Testis (tissue), 2 donors: ENCODE measurements around the gene CYB5R4.

Source experiments
- POLR2A ChIP-seq: fragments of 450-650 bp; IDR thresholded peaks from one replicate; pipeline ENCODE4 v1.6.1; 2017; ENCODE audit warnings: antibody characterized with exemption, mild to moderate bottlenecking, moderate library complexity
- TF ChIP-seq, protein P1 (sequence below), 3 experiments: fragments of 450-650 bp in 2 of 3; fragments of 200-600 bp in 1 of 3; sonication (generic) in 1 of 3; IDR thresholded peaks; one replicate each; pipeline ENCODE4 v1.5.1; 2016 to 2019; ENCODE audit warnings: antibody characterized with exemption in 3 of 3, mild to moderate bottlenecking in 2 of 3, moderate library complexity in 1 of 3

DNA sequence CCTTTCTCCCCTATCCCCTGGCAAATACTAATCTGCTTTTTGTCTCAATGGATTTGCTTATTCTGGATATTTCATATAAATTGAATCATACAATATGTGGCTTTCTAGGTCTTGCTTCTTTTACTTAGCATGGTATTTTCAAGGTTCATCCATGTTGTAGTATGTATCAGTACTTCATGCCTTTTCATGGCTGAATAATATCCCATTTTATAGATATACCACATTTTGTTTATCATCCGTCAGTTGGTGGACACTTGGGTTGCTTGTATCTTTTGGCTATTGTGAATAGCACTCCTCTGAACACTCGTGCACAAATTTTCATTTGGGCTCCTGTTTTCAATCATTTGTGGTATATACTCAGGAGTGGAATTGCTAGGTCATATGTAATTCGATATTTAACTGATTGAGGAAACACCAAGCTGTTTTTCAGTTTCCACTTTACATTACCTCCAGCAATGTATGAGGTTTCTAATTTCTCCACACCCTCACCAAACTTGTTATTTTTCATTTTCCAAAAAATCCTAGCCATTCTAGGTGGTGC lies 36.8 kb upstream of the CYB5R4 start:
- TF ChIP-seq, protein P1, sequence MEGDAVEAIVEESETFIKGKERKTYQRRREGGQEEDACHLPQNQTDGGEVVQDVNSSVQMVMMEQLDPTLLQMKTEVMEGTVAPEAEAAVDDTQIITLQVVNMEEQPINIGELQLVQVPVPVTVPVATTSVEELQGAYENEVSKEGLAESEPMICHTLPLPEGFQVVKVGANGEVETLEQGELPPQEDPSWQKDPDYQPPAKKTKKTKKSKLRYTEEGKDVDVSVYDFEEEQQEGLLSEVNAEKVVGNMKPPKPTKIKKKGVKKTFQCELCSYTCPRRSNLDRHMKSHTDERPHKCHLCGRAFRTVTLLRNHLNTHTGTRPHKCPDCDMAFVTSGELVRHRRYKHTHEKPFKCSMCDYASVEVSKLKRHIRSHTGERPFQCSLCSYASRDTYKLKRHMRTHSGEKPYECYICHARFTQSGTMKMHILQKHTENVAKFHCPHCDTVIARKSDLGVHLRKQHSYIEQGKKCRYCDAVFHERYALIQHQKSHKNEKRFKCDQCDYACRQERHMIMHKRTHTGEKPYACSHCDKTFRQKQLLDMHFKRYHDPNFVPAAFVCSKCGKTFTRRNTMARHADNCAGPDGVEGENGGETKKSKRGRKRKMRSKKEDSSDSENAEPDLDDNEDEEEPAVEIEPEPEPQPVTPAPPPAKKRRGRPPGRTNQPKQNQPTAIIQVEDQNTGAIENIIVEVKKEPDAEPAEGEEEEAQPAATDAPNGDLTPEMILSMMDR (IDR thresholded peaks at IDR 0.05): no peak
- no peak for TF ChIP-seq POLR2A
